Muscle of arm (tissue), 14 donors: Measurements from ENCODE around the gene NTNG2. TPM values are rescaled to one million over a fixed set of nuclear protein-coding genes. Genes with fewer than 3 reads are reported as not detected.
"Not testable (repeated sequence)": the region's sequence is repeated elsewhere in the genome, so short reads cannot be mapped to it uniquely, and the experiment has no call there.

ENCODE experiments used
- DNase-seq: peaks from one replicate; pipeline ENCODE4 v3.0.0-alpha.2; 2013
- long read RNA-seq, 11 donors: transcript quantifications; one replicate each; lab custom pipeline, GENCODE V29; 2026
- polyA plus RNA-seq, 12 donors: library from polyadenylated mRNA; unstranded; fragments of 120-200 nt; gene quantifications; one replicate each; pipeline ENCODE4 v1.2.1, GENCODE V29; 2013; ENCODE audit not compliant: insufficient read length in 12 of 12

Gene NTNG2, protein sequence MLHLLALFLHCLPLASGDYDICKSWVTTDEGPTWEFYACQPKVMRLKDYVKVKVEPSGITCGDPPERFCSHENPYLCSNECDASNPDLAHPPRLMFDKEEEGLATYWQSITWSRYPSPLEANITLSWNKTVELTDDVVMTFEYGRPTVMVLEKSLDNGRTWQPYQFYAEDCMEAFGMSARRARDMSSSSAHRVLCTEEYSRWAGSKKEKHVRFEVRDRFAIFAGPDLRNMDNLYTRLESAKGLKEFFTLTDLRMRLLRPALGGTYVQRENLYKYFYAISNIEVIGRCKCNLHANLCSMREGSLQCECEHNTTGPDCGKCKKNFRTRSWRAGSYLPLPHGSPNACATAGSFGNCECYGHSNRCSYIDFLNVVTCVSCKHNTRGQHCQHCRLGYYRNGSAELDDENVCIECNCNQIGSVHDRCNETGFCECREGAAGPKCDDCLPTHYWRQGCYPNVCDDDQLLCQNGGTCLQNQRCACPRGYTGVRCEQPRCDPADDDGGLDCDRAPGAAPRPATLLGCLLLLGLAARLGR
- 1 to 10 TPM in 1 of 12 donors, under 1 TPM in 9, not detected in 2; 0.11 to 3.3 (median 0.47) TPM for polyA plus RNA-seq
- long read RNA-seq, donor 1, partial matches to known transcripts, result 0 of 1 reads
- long read RNA-seq, donor 1, other reads (novel, unspliced or antisense), result 0 of 1 reads
- long read RNA-seq, donor 2, result 0 reads
- long read RNA-seq, donor 3, result 0 reads
- long read RNA-seq, donor 4, result 0 reads
- long read RNA-seq, donor 5, result 0 reads
- long read RNA-seq, donor 6, result 0 reads
- long read RNA-seq, donor 7, partial matches to known transcripts, result 0 of 1 reads
- long read RNA-seq, donor 7, other reads (novel, unspliced or antisense), result 0 of 1 reads
- long read RNA-seq, donor 8, result 0 reads
- long read RNA-seq, donor 9, result 0 reads
- long read RNA-seq, donor 10, result 0 reads
- long read RNA-seq, donor 11, full-length matches to known transcripts, result 1 of 1 reads
- long read RNA-seq, donor 11, partial matches to known transcripts, result 0 of 1 reads
- long read RNA-seq, donor 11, other reads (novel, unspliced or antisense), result 0 of 1 reads

DNA sequence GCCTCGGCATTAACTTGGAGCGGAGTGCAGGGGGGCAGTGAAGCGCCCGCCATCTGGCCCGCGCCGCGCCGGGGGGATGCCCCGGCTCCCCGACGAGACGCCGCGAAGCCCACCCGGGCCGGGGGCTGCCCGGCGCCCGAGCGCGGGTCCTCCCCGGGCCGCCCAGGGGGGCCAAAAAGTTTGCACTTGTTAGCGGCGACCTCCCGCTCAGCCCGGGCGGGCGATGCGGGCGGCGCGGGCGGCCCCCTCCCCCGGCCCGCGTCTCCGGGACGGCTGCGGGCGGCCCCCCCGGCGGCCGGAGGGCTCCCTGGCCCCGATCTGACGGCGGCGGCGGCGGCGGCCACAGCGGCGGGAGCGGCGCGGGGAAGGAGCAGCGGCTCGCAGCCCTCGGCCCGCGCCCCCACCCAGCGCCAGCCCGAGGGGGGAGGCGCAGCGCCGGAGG is at the start of gene NTNG2:
Gene NTNG2, plus strand, starts transcription at position 316 of the 442 bp plus-strand sequence. CDS start 4,774 bp downstream, outside the sequence.
- DNase-seq, result no peak

DNA sequence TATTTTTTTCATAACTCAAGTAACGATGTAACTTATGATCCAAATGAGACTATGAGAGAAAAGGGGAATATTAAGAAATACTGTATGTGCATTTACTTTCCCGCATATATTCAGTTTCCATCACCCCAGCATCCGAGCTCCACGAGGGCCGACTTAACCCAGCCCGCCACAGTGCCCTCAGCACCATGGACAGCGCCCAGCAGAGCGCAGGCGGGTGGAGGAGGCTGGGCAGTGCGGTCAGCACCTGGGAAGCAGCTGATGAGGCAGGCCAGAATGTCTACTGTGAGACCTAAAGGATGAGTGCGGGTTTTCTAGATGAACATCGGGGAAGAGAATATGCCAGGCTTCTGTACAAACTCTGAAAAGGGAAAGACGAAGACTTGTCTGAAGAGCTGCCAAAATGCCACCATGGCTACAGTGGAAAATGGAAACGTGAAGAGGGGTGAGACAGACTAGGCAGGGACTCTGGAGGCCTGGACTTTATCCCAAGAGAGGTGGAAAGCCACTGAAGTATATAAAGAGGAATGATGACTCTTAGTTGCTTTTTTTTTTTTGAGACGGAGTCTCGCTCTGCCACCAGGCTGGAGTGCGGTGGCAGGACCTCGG is 47.7 kb upstream of the NTNG2 start:
- peak; percentile 68 for DNase-seq

DNA sequence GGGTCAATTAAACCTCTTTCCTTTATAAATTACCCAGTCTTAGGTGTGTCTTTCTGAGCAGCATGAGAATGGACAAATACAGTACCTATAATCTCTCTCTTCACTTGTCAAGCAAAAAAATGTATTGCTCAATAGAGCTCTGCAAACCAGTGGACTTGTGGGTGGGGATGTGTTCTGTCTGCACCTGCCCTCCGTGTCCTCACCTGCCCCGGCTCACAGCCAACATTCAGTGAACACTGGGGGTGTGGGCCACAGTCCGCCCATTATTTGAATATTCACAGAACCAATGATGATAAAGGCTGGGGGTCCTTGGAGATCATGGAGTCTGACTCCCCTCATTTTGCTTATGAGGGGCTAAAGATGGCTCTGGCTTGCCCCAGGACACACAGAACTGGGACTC is 45.3 kb upstream of the NTNG2 start:
- DNase-seq, result no peak

DNA sequence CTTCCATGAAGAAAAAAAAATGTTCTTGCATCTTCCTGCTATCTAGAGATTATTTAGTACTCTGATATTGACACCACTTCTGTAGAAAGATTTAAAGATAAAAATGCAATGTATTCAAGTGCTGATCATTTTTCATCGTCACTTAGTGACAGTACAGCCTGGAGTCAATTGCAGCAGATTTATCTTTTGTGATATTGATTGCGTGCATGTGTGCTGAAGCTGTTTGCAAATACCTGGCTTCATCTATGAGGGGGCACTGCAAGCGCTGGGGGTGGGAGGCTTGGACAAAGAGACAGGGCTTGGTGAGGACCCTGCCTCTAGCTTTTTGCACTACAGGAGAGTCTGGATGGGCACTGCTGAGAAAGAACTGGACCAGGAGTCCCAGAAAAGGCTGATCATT is 44.2 kb upstream of the NTNG2 start:
- DNase-seq, result no peak

DNA sequence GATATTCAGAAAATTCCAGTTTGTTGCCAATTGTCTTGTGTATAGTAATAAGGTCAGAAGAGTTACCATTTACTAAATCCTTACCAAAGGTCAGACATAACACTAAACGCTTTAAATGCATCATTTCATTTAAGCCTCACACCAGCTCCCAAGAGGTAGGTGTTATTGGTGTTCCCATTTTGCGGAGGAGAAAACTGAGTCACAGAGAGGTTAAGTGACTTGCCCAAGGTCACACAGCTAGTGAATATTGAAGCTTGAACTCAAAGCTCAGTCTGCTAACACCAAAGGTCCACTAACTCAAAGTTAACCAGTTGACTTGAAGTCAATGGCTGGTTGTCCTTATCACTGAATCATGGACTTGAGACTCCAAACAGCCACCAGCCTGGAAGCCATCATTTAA is 40.8 kb upstream of the NTNG2 start:
- DNase-seq, result no peak

DNA sequence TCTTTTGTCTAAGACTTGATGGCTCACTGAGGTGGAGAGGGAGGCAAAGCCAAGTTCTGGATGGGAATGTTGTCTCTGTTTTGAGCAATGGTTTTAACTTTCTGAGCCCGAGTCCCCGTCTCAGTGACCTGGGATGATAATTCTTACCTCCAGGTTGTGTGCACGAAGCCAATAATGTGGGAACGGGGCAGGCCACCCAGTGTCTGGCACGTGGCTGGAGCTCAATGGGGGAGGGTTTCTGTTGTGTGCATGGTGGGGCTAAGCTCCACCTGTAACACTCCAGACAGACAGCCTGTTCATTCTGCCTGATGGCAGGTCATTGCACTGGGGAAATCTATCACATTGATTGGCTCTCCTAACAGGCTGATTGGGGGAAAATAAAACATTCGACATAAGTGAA is 37.1 kb upstream of the NTNG2 start:
- no peak for DNase-seq

DNA sequence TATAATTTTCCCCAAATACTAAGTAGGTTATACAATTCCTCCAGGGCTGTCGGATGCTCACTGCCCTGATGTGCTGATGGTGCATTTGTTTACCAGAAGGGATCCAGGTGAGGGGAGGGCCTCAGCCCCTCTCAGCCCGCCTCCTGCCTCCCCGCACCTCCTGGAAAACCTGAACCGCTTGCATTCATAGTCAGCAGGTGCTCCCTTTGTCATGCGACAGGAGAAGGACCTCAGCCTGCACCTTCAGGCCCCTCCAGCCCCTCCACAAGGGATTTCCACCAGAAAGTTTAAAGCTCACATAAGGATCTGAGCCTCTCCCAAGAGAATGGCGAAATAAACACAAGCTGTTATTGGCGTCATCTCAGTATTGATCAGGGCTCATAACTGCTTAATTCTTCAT is 36.5 kb upstream of the NTNG2 start:
- DNase-seq, result no peak

DNA sequence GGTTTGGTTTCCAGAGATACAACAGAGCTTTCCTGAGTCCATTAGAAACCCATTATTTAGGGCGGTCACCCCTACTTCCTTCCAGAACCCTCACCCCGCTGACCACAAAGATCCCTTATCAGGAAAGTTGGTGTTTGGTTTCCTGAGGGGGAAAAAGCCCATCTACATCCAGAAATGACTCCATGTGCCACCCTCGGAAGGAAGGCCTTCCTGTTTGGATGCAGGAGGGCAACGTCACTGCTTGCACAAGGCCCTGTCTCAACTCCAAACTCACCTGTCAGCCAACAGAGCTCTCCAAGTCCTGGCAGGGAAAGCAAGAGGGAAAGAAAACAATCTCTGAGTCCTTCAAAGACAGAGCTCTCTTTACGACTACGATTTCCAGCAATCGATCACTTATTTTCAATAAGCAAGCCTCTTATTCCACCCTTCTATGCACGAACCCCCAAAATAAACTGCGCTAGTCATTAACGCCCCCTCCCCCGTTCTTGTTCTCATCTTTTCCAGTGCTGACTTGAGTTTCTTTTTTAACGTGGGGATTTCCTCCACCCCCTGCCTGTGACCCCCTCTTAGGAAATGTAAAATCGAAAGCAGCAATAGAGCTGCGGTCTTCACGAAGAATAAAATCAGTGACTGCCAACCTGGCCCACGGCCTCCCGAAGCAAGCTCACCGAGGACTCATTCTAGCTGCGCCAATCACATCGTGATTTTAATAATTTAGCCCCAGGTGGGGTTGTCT is 35.7 kb upstream of the NTNG2 start:
- DNase-seq, result no peak

DNA sequence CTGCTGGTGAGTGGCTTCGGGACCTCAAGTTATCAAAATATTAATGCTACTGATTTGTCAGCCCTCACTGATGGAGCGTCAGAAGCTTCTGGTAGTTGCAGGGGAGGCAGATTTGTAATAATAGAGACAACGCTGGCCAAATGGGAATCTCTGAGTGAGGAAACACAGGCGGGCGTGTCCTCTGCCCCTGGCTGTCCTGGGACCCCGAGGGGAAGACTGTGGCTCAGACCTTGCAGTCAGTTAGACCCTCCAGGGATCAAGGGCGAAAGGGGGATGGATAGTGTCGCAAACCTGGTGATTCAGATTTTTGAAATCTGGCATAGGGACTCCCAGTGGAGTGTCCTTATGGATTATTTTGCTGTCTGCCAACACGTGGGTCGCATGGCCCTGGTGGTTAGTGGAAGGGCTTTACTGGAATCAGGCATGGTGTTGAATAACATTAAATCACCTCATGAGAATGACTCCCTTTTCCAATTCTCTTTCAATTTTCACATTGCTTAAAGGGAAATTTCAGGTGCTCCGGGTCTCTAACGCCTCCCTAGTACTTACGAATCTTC is 35.1 kb upstream of the NTNG2 start:
- no peak for DNase-seq

DNA sequence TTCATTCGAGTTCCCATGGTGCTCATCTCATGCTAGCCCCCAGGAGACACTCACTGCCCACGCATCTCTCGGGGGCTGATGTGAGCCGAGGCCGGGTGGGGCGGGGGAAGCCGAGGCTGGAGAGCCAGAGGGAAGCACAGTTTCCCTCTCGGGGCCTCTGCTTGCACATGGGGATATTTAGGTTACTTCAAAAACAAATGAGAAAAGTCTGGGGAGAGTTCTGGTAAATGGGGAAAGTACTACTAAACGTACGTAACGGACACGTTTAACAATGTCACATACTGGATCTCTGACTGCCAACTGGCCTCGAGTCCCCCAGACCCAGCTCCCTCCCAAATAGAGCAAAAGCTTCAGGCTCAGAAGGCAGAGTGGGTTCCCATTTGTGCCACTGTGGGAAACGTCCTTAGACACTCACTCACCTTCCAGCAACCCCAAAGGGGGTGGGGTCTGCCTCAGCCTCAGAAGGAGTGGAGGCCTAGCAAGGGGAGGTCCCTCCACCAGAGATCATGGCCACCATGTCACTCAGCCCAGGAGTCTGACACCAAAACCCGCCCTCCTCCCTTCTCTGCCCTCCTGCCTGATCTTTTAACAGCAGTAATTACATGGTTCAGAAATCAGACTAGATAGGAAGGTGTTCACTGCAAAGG is 33.8 kb upstream of the NTNG2 start:
- no peak for DNase-seq

DNA sequence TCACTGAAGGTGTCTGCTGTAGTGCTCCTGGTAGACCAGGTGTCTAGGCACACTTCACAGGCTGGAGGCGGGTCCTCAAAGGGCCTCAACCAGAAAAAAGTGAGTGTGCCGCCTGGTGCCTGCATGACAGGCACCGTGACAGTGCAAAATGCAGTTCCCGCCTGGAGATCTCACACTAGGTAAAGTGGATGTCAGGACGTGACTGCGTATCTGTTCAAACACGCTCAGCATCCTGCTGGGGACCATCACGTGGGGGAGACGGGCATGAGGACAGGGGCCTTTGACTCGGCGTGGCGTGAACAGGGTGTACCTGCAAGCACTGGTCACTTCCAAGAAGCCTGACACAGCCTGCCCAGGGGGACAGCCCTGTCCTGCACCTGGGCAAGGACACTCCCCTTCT is 32.3 kb upstream of the NTNG2 start:
- DNase-seq, result no peak

DNA sequence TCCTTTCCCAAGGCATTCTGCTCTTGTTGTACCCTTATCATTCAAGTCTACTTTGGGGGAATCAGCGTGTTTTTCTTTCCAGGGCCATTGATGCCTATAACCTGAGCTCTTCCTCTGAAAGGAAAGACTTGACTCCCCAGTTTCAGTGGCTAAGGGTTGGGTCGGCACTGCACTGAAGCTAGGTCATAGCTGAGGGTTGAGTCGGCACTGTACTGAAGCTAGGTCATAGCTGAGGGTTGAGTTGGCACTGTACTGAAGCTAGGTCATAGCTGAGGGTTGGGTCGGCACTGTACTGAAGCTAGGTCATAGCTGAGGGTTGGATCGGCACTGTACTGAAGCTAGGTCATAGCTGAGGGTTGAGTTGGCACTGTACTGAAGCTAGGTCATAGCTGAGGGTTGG is 27.8 kb upstream of the NTNG2 start:
- not testable (repeated sequence) for DNase-seq

DNA sequence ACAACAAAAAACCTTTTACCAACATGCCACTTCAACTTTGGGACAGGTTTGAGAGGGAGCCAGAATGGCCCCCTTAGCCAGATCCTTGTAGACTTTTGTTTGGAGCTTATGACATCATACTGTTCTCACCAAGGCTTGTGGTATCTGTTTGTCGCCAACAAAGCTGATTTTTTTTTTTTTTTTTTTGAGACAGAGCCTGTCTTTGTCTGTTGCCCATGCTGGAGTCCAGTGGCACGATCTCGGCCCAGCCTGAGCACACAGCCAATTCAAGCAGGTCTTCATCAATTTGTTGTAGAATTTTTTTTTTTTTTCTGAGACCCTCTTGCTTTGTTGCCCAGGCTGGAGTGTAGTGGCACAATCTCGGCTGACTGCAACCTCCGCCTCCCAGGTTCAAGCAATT is 26.4 kb upstream of the NTNG2 start:
- DNase-seq, result no peak

DNA sequence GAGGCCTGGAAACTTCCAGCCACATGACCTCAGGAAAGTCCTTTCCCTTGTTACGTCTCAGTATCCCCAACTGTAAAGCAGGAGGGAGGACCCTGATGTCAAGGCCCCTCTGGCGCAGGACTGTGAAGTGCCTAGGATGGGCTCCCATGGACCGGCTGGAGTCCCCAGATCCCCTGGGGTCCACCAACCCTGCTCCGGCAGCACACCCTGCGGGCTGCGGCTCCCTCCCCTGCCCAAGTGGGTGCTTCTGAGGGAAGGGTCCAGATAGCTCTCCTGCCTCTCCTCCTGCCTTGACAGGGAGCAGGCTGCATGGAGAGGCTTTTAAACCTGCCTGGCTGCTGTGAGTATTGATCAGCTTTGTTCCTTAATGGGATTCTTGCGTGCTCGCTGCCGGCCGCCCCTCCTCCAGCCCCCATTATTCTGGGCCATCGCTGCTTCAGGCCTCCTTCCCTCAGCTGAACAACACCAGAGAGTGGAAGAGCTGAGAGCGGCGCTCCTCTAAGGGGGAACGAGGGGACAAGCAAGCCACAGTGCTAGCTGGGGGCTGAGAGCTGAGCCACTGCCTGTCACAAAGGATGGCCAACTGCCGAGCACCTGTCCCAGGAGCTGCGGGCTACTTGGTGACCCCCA is 25.6 kb upstream of the NTNG2 start:
- DNase-seq, result no peak

DNA sequence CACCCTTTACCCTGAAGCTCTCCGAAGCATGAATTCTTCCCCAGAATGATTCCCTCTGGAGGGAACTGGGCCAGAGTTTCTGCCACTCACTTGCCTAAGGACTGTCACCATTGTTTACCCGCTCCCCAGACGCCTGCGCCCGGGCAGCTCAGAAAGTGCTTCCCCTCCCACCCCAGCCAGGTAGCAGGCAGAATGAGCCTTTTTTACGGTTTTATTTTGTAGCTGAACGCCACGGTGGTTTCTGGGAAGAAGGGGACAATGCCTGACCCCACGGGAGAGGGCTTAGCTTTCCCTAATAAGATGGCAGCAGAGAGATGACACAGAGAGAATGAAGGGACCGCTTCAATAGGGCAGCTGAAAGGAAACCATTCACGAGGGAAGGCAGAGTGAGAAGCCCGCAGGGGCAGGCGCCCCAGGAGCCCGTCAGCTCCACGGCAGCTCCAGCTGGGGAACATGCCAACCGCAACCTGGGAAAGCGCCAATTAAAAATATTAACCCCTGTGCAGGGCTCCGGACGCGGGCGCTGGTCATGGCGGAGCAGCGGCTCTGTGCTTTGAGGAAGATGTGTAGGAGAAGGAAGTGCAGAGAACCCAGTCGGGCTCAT is 20.4 kb upstream of the NTNG2 start:
- no peak for DNase-seq

DNA sequence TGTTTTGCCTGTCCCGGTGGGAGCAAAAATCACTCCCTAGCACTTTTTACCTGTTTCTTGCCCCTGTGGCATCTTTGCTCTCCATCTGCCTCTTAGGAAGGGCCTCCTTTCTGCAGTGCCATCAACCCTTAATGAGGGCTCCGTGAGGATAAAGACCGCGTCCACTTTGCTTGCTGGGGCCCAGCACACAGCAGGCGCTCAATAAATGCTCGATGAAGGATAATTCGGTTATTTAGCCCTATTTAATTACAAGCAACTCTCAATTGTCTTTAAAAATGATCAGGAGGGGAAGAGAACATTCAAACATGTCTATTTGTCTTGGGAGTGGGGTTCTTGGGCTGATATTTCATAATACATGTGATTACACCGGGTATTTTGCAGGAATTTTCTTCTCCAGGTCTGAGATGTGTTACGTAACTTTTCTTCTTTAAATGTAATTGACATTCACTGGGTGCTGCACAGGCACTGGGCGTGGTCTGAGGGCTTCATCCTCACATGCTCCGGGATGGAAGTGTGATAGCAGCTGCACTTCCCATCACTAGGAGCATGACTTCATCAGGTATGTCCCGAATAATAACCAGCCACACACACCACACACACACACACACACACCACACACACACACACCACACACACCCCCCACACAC is 19.8 kb upstream of the NTNG2 start:
- DNase-seq, result no peak

DNA sequence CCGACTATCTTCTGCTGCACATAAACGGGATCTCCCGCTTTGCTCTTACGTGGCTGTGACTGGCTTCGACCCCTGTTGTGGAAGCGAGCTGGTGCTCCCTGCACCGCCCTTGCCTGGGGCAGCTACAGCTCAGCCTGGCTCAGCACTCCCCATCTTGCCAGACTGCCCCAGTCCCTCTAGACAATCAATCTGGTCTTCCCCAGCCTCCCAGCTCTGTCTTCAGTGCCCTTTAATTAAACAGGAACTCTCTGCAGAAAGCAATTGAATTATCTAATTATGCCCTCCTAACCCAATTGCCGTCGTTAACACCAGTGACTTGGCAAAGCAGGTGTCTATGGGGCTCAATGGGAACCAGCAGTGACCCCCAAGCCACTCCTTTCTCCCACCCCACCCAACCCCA is 18.9 kb upstream of the NTNG2 start:
- DNase-seq, result no peak

DNA sequence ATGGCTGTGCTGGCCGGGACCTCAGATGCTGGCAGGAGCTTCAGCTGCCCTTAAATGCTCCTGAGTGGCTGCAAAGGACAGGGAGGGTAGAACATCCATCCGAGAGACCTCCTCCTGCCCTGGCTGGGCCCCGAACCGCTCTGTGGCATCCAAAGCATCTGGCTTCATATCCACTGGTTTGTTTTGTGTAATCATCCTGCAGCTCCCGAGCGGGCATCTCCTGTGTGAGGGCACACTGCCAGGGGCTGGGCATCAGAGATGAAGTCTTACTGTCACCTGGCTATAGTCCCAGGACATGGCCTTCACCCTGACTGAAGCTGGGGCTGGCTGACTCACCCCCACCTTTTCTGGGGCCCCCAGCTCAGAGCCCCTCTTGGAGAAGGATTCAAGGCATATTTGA is 18.5 kb upstream of the NTNG2 start:
- DNase-seq, result no peak

DNA sequence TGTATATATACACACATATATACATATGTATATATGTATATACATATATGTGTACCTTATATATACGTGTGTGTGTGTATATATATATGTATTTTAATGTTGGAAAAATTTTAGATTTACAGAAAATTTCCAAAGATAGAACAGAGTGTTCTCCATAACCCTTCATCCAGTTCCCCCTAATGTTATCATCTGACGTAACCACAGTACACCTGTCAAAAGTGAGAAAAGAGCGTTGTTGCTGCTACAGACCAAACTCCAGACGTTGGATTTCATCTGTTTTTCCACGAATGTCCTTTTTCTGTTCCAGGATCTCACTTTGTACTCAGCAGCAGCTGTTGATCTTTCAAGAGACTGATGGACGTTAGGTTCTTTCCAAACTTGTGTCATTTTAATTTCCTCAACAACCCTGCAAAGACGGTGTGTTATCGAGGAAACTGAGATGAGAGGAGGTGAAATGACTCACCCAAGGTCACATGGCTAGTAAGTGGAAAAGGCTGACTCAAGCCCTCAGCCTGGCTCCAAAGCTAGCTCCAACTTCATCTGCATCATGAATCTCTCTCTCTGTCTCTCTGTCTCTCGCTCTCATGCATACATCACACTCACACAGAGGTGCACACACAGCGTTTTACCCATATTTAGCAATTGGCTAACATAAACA is 17.0 kb upstream of the NTNG2 start:
- DNase-seq, result no peak
